Right atrium auricular region (tissue), 2 donors: ENCODE results near the gene ERAL1. TPM values are rescaled to one million over a fixed set of nuclear protein-coding genes. Genes with fewer than 3 reads are reported as not detected.

Experiments used
- DNase-seq: peaks from one replicate; pipeline ENCODE4 v3.0.0-alpha.2; 2019; ENCODE audit warnings: low spot score
- H3K27ac ChIP-seq, 2 donors: fragments of 200-600 bp; sonication (generic); 1 replicate in 1 of 2; 2 replicates in 1 of 2; pipeline ENCODE4 v1.5.1; 2016 to 2019
- H3K27me3 ChIP-seq, 2 donors: fragments of 200-600 bp; sonication (generic); one replicate each; pipeline versions ENCODE4 v1.5.1 to v1.6.0; 2017 to 2019
- H3K36me3 ChIP-seq: fragments of 200-600 bp; sonication (generic); one replicate; pipeline ENCODE4 v1.5.1; 2016
- H3K4me1 ChIP-seq, 2 donors: fragments of 200-600 bp; sonication (generic); one replicate each; pipeline versions ENCODE4 v1.5.1 to v1.6.0; 2017 to 2019
- H3K4me3 ChIP-seq, 2 donors: fragments of 200-600 bp; sonication (generic); 1 replicate in 1 of 2; 2 replicates in 1 of 2; pipeline ENCODE4 v1.5.1; 2017 to 2019; ENCODE audit warnings: mild to moderate bottlenecking in 1 of 2, moderate library complexity in 1 of 2
- H3K9me3 ChIP-seq, 2 donors: fragments of 200-600 bp; sonication (generic); one replicate each; pipeline ENCODE4 v1.5.1; 2019
- CTCF ChIP-seq, 2 donors: fragments of 200-600 bp; sonication (generic); IDR thresholded peaks; one replicate each; pipeline ENCODE4 v1.5.1; 2019; ENCODE audit warnings: antibody characterized with exemption in 2 of 2
- total RNA-seq, 2 donors: library from RNA; depleted of rRNA; stranded (reverse); fragments of >200 nt; gene quantifications; one replicate each; pipeline ENCODE4 v1.1.0, GENCODE V29; 2016

The ERAL1 gene
- total RNA-seq, 2 donors from 2014 or later = 32.0 to 51.4 TPM

GRCh38 chr17:28855336-28855679 is 492 bp downstream of the ERAL1 start:
- H3K9me3 ChIP-seq = no peaks in the 10 kb centered on the region
- peaks cover 0 to 9% of the 10 kb centered on the region in 2 donors for H3K4me1 ChIP-seq
- H3K36me3 ChIP-seq = peaks cover 27% of the 10 kb centered on the region
- no peak for DNase-seq
- no peaks in the 10 kb centered on the region for H3K27me3 ChIP-seq
- H3K27ac ChIP-seq = peak overlapping the region; percentile 71 to 72
- TF ChIP-seq CTCF (IDR thresholded peaks at IDR 0.05) = no peak
- peak overlapping the region; percentile 68 to 83 for H3K4me3 ChIP-seq

- H3K9me3 ChIP-seq = no peaks in the 10 kb centered on the region
- H3K36me3 ChIP-seq = peaks cover 34% of the 10 kb centered on the region
- no peak overlapping the region for H3K27ac ChIP-seq
- no peak overlapping the region for H3K4me3 ChIP-seq
- peaks cover 0 to 9% of the 10 kb centered on the region in 2 donors for H3K4me1 ChIP-seq
- no peak for DNase-seq
- no peaks in the 10 kb centered on the region for H3K27me3 ChIP-seq
- TF ChIP-seq CTCF (IDR thresholded peaks at IDR 0.05) = no peak
These were observed 1.3 kb downstream of the ERAL1 start for GRCh38 chr17:28856028-28856574.

GRCh38 chr17:28857905-28858800 is 3.3 kb downstream of the ERAL1 start:
- Histone ChIP-seq H3K9me3 (no peaks in the 10 kb centered on the region), H3K27ac (no peak overlapping the region), H3K36me3 (peaks cover 34% of the 10 kb centered on the region), H3K4me3 (no peak overlapping the region), H3K4me1 (peaks cover 0 to 9% of the 10 kb centered on the region in 2 donors), H3K27me3 (no peaks in the 10 kb centered on the region)
- no peak for TF ChIP-seq CTCF (IDR thresholded peaks at IDR 0.05)
- DNase-seq = no peak

- no peak for TF ChIP-seq CTCF (IDR thresholded peaks at IDR 0.05)
- no peak overlapping the region for H3K27ac ChIP-seq
- H3K36me3 ChIP-seq = peaks cover 34% of the 10 kb centered on the region
- H3K4me1 ChIP-seq = peaks cover 0 to 9% of the 10 kb centered on the region in 2 donors
- H3K4me3 ChIP-seq = no peak overlapping the region
- H3K27me3 ChIP-seq = no peaks in the 10 kb centered on the region
- no peaks in the 10 kb centered on the region for H3K9me3 ChIP-seq
- no peak for DNase-seq
These were observed 4.1 kb downstream of the ERAL1 start for GRCh38 chr17:28858801-28859355.

GRCh38 chr17:28860363-28860808 is 5.6 kb downstream of the ERAL1 start:
- DNase-seq = no peak
- H3K4me3 ChIP-seq = no peak overlapping the region
- peaks cover 34% of the 10 kb centered on the region for H3K36me3 ChIP-seq
- peaks cover 0 to 6% of the 10 kb centered on the region in 2 donors for H3K4me1 ChIP-seq
- TF ChIP-seq CTCF (IDR thresholded peaks at IDR 0.05) = no peak
- no peaks in the 10 kb centered on the region for H3K27me3 ChIP-seq
- no peak overlapping the region for H3K27ac ChIP-seq
- H3K9me3 ChIP-seq = no peaks in the 10 kb centered on the region
